ENCODE data around the gene RASL11B. TPM values are rescaled to one million over a fixed set of nuclear protein-coding genes. Genes with fewer than 3 reads are reported as not detected.

The RASL11B gene
- total RNA-seq, 2 donors from 2014 or later, result 3.7 to 8.0 TPM

GRCh38 chr4:52867163-52867562, 5.0 kb downstream of the RASL11B start:
- intact Hi-C loops (cut with DNase I), result loop anchor here in 1 of 2 donors (10.0 kb wide), 1 partner anchor 142 kb away; no protein-coding TSS in a partner anchor
- ATAC-seq (no peak), DNase-seq (no peak)

- ATAC-seq, result peak; percentile 73 to 75
- intact Hi-C loops (cut with DNase I), result loop anchor here in 1 of 2 donors (10.0 kb wide), 1 partner anchor 143 kb away; no protein-coding TSS in a partner anchor
These were observed 6.0 kb downstream of the RASL11B start for GRCh38 chr4:52868133-52868532.

GRCh38 chr4:52869196-52869595, 7.1 kb downstream of the RASL11B start:
- peak; percentile 71 for DNase-seq
- peak; percentile 61 to 81 for ATAC-seq
- intact Hi-C loops (cut with DNase I), result loop anchor here in 1 of 2 donors (10.0 kb wide), 1 partner anchor 144 kb away; no protein-coding TSS in a partner anchor

More at GRCh38 chr4:52868133-52868532, 6.0 kb downstream of the RASL11B start:
- DNase-seq, result peak; percentile 45

- intact Hi-C loops (cut with DNase I), result loop anchor here (10.0 kb wide), 2 partner anchors 75 to 145 kb away; no protein-coding TSS in a partner anchor
- no peak for DNase-seq
- ATAC-seq, result no peak
These were observed 7.5 kb downstream of the RASL11B start for GRCh38 chr4:52869656-52870055.

- ATAC-seq (peak; percentile 19 to 21), DNase-seq (peak; percentile 39)
- intact Hi-C loops (cut with DNase I), result loop anchor here in 1 of 2 donors (10.0 kb wide), 1 partner anchor 75 kb away; no protein-coding TSS in a partner anchor
These were observed 8.1 kb downstream of the RASL11B start for GRCh38 chr4:52870225-52870624.

- DNase-seq, result no peak
- no peak for ATAC-seq
- intact Hi-C loops (cut with DNase I), result loop anchor here in 1 of 2 donors (10.0 kb wide), 1 partner anchor 72 kb away; no protein-coding TSS in a partner anchor
These were observed 11.1 kb downstream of the RASL11B start for GRCh38 chr4:52873191-52873590.

GRCh38 chr4:52873861-52874343, 11.8 kb downstream of the RASL11B start:
- DNase-seq, result no peak
- intact Hi-C loops (cut with DNase I), result loop anchor here in 1 of 2 donors (10.0 kb wide), 1 partner anchor 71 kb away; no protein-coding TSS in a partner anchor
- peak; percentile 20 to 41 for ATAC-seq

- DNase-seq (no peak), ATAC-seq (no peak)
- intact Hi-C loops (cut with DNase I), result loop anchor here in 1 of 2 donors (10.0 kb wide), 1 partner anchor 70 kb away; no protein-coding TSS in a partner anchor
These were observed 12.8 kb downstream of the RASL11B start for GRCh38 chr4:52874948-52875347.

GRCh38 chr4:52876069-52876468, 14.0 kb downstream of the RASL11B start:
- DNase-seq, result no peak
- no peak for ATAC-seq
- intact Hi-C loops (cut with DNase I), result loop anchor here in 1 of 2 donors (10.0 kb wide), 1 partner anchor 69 kb away; no protein-coding TSS in a partner anchor

- ATAC-seq (peak; percentile 80 to 86), DNase-seq (no peak)
- intact Hi-C loops (cut with DNase I), result loop anchor here in 1 of 2 donors (10.0 kb wide), 1 partner anchor 68 kb away; no protein-coding TSS in a partner anchor
These were observed 14.9 kb downstream of the RASL11B start for GRCh38 chr4:52877036-52877435.

- intact Hi-C loops (cut with DNase I), result loop anchor here in 1 of 2 donors (10.0 kb wide), 1 partner anchor 67 kb away; no protein-coding TSS in a partner anchor
- DNase-seq (no peak), ATAC-seq (no peak)
These were observed 15.6 kb downstream of the RASL11B start for GRCh38 chr4:52877694-52878093.

- DNase-seq (no peak), ATAC-seq (no peak)
- intact Hi-C loops (cut with DNase I), result loop anchor here in 1 of 2 donors (10.0 kb wide), 1 partner anchor 65 kb away; no protein-coding TSS in a partner anchor
These were observed 17.4 kb downstream of the RASL11B start for GRCh38 chr4:52879471-52879870.

- ATAC-seq (no peak), DNase-seq (no peak)
- intact Hi-C loops (cut with DNase I), result no loop called here
These were observed 18.9 kb downstream of the RASL11B start for GRCh38 chr4:52880994-52881393.

- intact Hi-C loops (cut with DNase I), result no loop called here
- DNase-seq (no peak), ATAC-seq (no peak)
These were observed 21.1 kb downstream of the RASL11B start for GRCh38 chr4:52883183-52883621.

GRCh38 chr4:52883707-52884669, 21.9 kb downstream of the RASL11B start:
- ATAC-seq (no peak), DNase-seq (no peak)
- intact Hi-C loops (cut with DNase I), result no loop called here

- intact Hi-C loops (cut with DNase I), result no loop called here
- ATAC-seq (no peak), DNase-seq (no peak)
These were observed 22.9 kb downstream of the RASL11B start for GRCh38 chr4:52884994-52885393.

- intact Hi-C loops (cut with DNase I), result no loop called here
- ATAC-seq, result no peak
- DNase-seq, result no peak
These were observed 27.2 kb downstream of the RASL11B start for GRCh38 chr4:52889354-52889753.

- intact Hi-C loops (cut with DNase I), result no loop called here
- no peak for DNase-seq
These were observed 27.8 kb downstream of the RASL11B start for GRCh38 chr4:52889778-52890520.

GRCh38 chr4:52890521-52890791, 28.3 kb downstream of the RASL11B start:
- ATAC-seq, result no peak
- intact Hi-C loops (cut with DNase I), result no loop called here
- no peak for DNase-seq

More at GRCh38 chr4:52889778-52890520, 27.8 kb downstream of the RASL11B start:
- ATAC-seq, result no peak

All from left cardiac atrium (tissue), 4 donors.